Measurements from ENCODE around the gene PLEK.
A peak's percentile ranks its signal among the peaks of the same experiment; 100 is the strongest.
"Not testable (repeated sequence)": the region's sequence is repeated elsewhere in the genome, so short reads cannot be mapped to it uniquely, and the experiment has no call there.

The PLEK gene

DNA sequence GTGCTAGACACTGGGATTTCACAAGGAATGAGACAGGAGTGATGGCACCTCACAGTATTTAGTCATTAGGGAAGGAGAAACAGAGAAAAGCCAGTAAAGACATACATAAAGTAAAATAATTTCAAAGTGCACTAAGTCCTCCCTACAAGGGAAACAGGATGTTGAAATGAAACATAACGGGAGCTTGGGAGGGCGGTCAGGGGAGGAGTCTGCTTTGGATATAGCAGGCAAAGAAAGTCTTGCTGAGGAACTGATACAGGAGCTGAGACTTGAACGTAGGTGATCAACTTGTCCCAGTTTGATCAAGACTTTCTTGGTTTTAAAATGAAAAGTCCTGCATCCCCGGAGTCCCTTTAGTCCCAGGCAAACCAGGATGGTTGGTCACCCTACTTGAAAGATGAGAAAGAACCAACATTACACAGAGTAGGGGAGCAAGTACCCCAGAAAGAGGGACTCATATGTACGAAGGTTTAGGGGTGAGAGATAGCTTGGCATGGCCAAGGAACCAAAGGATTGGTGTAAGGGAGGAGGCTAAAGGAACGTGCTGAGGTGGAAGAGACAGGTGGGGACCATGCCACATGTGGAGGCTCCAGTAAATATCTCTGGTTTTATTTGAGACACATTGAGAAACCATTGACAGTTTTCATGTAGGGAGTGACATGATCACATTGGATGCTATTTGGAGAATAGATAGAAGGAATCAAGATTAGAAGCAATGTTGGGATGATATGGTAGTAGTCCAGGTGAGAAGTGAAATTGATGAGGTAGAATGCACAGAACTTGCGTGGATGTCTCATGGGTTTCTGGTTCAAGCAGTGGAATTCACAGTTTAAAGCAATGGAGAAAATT, 73.6 kb downstream of the PLEK start:
- H3K9me3 Mint-ChIP-seq: no peaks in the 10 kb centered on the region
- H3K4me1 Mint-ChIP-seq: peaks cover 51% of the 10 kb centered on the region
- TF ChIP-seq, protein P1, sequence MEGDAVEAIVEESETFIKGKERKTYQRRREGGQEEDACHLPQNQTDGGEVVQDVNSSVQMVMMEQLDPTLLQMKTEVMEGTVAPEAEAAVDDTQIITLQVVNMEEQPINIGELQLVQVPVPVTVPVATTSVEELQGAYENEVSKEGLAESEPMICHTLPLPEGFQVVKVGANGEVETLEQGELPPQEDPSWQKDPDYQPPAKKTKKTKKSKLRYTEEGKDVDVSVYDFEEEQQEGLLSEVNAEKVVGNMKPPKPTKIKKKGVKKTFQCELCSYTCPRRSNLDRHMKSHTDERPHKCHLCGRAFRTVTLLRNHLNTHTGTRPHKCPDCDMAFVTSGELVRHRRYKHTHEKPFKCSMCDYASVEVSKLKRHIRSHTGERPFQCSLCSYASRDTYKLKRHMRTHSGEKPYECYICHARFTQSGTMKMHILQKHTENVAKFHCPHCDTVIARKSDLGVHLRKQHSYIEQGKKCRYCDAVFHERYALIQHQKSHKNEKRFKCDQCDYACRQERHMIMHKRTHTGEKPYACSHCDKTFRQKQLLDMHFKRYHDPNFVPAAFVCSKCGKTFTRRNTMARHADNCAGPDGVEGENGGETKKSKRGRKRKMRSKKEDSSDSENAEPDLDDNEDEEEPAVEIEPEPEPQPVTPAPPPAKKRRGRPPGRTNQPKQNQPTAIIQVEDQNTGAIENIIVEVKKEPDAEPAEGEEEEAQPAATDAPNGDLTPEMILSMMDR (IDR thresholded peaks at IDR 0.05; ENCODE audit: unreplicated experiment in 3 of 3): no peak
- peak overlapping the region in 1 of 3 experiments; percentile 23 for H3K4me3 Mint-ChIP-seq
- no peaks in the 10 kb centered on the region for H3K27me3 Mint-ChIP-seq (ENCODE audit: low read depth)
- H3K36me3 Mint-ChIP-seq (ENCODE audit: low read depth): no peaks in the 10 kb centered on the region
- peak overlapping the region; percentile 38 to 76 (median 59) for H3K27ac Mint-ChIP-seq

DNA sequence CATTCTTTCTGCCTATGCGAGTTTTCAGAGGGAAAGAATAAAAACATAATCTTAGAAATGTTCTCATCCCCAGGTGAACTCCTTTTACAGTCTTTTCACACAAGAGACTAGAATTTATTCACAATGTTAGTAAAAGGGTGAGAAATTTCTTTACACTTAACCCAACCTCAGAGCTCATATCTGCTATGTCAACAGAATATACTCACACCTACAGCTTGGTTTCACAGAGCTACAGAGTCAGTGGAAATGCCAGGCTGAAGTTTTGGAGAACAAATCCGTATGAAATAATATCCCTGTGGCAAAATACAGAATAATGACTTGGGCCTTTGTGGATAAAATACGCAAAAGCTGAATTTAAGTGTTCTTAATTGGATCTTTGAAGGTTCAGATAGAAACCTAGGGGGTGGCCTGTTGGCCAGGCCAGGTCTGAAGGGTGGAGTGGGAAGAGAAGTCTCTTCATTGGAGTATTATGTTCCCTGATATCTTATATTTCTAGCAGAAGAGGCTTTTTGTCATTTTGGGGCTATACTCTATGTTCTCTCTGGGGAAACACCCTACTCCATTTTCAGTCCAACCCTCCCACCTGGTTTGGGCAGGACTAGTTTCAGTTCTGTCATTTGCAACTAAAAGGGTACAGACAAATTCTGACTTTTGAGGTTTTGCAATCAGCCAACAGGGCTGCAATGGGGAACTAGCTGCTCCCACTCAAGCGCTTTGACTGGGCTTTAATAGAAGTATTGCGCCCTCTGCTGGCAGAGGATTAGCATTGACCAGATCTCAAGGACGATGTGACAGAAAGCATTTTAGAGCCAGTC, 76.3 kb downstream of the PLEK start:
- no peak overlapping the region for H3K4me3 Mint-ChIP-seq
- H3K9me3 Mint-ChIP-seq: no peaks in the 10 kb centered on the region
- no peaks in the 10 kb centered on the region for H3K27me3 Mint-ChIP-seq (ENCODE audit: low read depth)
- H3K4me1 Mint-ChIP-seq: peaks cover 37% of the 10 kb centered on the region
- TF ChIP-seq, protein P1 (IDR thresholded peaks at IDR 0.05; ENCODE audit: unreplicated experiment in 3 of 3): peak; percentile 92 to 95 (median 92)
- H3K36me3 Mint-ChIP-seq (ENCODE audit: low read depth): no peaks in the 10 kb centered on the region
- H3K27ac Mint-ChIP-seq: peak overlapping the region in 2 of 3 experiments; percentile 58 to 62

DNA sequence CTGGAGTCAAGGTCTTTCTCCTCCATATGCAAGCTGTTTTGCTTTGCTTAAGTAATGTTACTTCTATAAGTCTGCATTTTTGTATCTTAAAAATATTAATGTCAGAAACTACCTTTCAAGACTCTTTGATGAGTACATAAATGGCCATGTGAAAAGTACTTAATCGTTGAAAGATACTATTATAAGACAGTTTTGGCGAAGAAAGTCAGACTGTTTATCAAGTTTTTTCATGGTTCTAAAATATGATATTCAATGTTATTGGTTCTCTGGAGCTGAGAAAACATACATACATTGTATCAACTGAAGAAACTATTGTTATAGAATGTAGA, 76.9 kb downstream of the PLEK start:
- Mint-ChIP-seq H3K9me3 (peaks cover 1% of the 10 kb centered on the region), H3K27ac (peak overlapping the region in 1 of 3 experiments; percentile 62), H3K36me3 (ENCODE audit: low read depth) (no peaks in the 10 kb centered on the region), H3K4me1 (peaks cover 32% of the 10 kb centered on the region), H3K27me3 (ENCODE audit: low read depth) (no peaks in the 10 kb centered on the region), H3K4me3 (no peak overlapping the region)
- TF ChIP-seq, protein P1 (IDR thresholded peaks at IDR 0.05; ENCODE audit: unreplicated experiment in 3 of 3): no peak

DNA sequence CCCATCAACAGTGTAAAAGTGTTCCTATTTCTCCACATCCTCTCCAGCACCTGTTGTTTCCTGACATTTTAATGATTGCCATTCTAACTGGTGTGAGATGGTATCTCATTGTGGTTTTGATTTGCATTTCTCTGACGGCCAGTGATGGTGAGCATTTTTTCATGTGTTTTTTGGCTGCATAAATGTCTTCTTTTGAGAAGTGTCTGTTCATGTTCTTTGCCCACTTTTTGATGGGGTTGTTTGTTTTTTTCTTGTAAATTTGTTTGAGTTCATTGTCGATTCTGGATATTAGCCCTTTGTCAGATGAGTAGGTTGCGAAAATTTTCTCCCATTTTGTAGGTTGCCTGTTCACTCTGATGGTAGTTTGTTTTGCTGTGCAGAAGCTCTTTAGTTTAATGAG, 81.3 kb downstream of the PLEK start:
- H3K27me3 Mint-ChIP-seq (ENCODE audit: low read depth); H3K9me3 Mint-ChIP-seq; H3K4me1 Mint-ChIP-seq; H3K36me3 Mint-ChIP-seq (ENCODE audit: low read depth); H3K4me3 Mint-ChIP-seq; H3K27ac Mint-ChIP-seq: not testable (repeated sequence)
